GM23338 (cell line): Measurements from ENCODE around the gene PAX5. TPM values are rescaled to one million over a fixed set of nuclear protein-coding genes. Genes with fewer than 3 reads are reported as not detected.

Experiments
- CREB1 ChIP-seq: fragments of 250-450 bp; sonication (Bioruptor Pico); IDR thresholded peaks from 2 replicates; pipeline ENCODE4 v1.5.0; 2020; ENCODE audit warnings: low read depth, mild to moderate bottlenecking, moderate library complexity
- ZNF114 ChIP-seq: fragments of 250-450 bp; sonication (Bioruptor Pico); IDR thresholded peaks from 2 replicates; pipeline ENCODE4 v1.5.0; 2020; ENCODE audit warnings: mild to moderate bottlenecking, moderate library complexity
- ZNF331 ChIP-seq: fragments of 250-450 bp; sonication (Bioruptor Pico); IDR thresholded peaks from 2 replicates; pipeline ENCODE4 v1.5.0; 2020; ENCODE audit warnings: low read depth, mild to moderate bottlenecking, moderate library complexity
- polyA plus RNA-seq: library from polyadenylated mRNA; unstranded; fragments of >200 nt; fragmentation: Nextera tagmentation; extraction: Ambion mirVana; gene quantifications from 2 replicates; pipeline ENCODE4 v1.2.1, GENCODE V29; 2016
- total RNA-seq: library from RNA; depleted of rRNA; stranded (reverse); fragments of >200 nt; shearing (Covaris generic); gene quantifications from 2 replicates; pipeline ENCODE4 v1.2.3, GENCODE V29; 2014
- TF ChIP-seq, protein P1 (sequence below): fragments of 250-450 bp; sonication (Bioruptor Pico); IDR thresholded peaks from 2 replicates; pipeline ENCODE4 v1.5.0; 2020; ENCODE audit warnings: mild to moderate bottlenecking, moderate library complexity
- TF ChIP-seq, protein P2 (sequence below): IDR thresholded peaks from one replicate; pipeline ENCODE4 v1.6.1; 2018; ENCODE audit warnings: antibody characterized with exemption; ENCODE audit not compliant: unreplicated experiment

Gene PAX5
- total and polyA plus RNA-seq, 2 experiments from 2014 or later: 0.17 to 0.60 TPM

- TF ChIP-seq, protein P1, sequence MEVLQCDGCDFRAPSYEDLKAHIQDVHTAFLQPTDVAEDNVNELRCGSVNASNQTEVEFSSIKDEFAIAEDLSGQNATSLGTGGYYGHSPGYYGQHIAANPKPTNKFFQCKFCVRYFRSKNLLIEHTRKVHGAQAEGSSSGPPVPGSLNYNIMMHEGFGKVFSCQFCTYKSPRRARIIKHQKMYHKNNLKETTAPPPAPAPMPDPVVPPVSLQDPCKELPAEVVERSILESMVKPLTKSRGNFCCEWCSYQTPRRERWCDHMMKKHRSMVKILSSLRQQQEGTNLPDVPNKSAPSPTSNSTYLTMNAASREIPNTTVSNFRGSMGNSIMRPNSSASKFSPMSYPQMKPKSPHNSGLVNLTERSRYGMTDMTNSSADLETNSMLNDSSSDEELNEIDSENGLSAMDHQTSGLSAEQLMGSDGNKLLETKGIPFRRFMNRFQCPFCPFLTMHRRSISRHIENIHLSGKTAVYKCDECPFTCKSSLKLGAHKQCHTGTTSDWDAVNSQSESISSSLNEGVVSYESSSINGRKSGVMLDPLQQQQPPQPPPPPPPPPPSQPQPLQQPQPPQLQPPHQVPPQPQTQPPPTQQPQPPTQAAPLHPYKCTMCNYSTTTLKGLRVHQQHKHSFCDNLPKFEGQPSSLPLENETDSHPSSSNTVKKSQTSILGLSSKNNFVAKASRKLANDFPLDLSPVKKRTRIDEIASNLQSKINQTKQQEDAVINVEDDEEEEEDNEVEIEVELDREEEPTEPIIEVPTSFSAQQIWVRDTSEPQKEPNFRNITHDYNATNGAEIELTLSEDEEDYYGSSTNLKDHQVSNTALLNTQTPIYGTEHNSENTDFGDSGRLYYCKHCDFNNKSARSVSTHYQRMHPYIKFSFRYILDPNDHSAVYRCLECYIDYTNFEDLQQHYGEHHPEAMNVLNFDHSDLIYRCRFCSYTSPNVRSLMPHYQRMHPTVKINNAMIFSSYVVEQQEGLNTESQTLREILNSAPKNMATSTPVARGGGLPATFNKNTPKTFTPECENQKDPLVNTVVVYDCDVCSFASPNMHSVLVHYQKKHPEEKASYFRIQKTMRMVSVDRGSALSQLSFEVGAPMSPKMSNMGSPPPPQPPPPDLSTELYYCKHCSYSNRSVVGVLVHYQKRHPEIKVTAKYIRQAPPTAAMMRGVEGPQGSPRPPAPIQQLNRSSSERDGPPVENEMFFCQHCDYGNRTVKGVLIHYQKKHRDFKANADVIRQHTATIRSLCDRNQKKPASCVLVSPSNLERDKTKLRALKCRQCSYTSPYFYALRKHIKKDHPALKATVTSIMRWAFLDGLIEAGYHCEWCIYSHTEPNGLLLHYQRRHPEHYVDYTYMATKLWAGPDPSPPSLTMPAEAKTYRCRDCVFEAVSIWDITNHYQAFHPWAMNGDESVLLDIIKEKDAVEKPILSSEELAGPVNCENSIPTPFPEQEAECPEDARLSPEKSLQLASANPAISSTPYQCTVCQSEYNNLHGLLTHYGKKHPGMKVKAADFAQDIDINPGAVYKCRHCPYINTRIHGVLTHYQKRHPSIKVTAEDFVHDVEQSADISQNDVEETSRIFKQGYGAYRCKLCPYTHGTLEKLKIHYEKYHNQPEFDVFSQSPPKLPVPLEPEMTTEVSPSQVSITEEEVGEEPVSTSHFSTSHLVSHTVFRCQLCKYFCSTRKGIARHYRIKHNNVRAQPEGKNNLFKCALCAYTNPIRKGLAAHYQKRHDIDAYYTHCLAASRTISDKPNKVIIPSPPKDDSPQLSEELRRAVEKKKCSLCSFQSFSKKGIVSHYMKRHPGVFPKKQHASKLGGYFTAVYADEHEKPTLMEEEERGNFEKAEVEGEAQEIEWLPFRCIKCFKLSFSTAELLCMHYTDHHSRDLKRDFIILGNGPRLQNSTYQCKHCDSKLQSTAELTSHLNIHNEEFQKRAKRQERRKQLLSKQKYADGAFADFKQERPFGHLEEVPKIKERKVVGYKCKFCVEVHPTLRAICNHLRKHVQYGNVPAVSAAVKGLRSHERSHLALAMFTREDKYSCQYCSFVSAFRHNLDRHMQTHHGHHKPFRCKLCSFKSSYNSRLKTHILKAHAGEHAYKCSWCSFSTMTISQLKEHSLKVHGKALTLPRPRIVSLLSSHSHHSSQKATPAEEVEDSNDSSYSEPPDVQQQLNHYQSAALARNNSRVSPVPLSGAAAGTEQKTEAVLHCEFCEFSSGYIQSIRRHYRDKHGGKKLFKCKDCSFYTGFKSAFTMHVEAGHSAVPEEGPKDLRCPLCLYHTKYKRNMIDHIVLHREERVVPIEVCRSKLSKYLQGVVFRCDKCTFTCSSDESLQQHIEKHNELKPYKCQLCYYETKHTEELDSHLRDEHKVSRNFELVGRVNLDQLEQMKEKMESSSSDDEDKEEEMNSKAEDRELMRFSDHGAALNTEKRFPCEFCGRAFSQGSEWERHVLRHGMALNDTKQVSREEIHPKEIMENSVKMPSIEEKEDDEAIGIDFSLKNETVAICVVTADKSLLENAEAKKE (CRISPR knock-in tag): no peak
- TF ChIP-seq ZNF114: no peak
- TF ChIP-seq CREB1: no peak
- no peak for TF ChIP-seq ZNF331 (CRISPR knock-in tag)
- TF ChIP-seq, protein P2, sequence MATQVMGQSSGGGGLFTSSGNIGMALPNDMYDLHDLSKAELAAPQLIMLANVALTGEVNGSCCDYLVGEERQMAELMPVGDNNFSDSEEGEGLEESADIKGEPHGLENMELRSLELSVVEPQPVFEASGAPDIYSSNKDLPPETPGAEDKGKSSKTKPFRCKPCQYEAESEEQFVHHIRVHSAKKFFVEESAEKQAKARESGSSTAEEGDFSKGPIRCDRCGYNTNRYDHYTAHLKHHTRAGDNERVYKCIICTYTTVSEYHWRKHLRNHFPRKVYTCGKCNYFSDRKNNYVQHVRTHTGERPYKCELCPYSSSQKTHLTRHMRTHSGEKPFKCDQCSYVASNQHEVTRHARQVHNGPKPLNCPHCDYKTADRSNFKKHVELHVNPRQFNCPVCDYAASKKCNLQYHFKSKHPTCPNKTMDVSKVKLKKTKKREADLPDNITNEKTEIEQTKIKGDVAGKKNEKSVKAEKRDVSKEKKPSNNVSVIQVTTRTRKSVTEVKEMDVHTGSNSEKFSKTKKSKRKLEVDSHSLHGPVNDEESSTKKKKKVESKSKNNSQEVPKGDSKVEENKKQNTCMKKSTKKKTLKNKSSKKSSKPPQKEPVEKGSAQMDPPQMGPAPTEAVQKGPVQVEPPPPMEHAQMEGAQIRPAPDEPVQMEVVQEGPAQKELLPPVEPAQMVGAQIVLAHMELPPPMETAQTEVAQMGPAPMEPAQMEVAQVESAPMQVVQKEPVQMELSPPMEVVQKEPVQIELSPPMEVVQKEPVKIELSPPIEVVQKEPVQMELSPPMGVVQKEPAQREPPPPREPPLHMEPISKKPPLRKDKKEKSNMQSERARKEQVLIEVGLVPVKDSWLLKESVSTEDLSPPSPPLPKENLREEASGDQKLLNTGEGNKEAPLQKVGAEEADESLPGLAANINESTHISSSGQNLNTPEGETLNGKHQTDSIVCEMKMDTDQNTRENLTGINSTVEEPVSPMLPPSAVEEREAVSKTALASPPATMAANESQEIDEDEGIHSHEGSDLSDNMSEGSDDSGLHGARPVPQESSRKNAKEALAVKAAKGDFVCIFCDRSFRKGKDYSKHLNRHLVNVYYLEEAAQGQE: no peak
Observed at GRCh38 chr9:36816371-36816770, 217.7 kb downstream of the PAX5 start (continued).
